Head of caudate nucleus (tissue), 42 donors: ENCODE results near the gene NUP155.
A peak's percentile ranks its signal among the peaks of the same experiment; 100 is the strongest.
"Not testable (repeated sequence)": the region's sequence is repeated elsewhere in the genome, so short reads cannot be mapped to it uniquely, and the experiment has no call there.

ENCODE experiments used
- DNase-seq, 42 donors: peaks; one replicate each; pipeline versions ENCODE4 v3.0.0 to v3.0.0-alpha.2; 2020 to 2021; ENCODE audit warnings: mixed read lengths in 7 of 42
- intact Hi-C: fragments of 100-400 bp; cut with DNase I; formaldehyde crosslinking; loops from one replicate; pipeline ENCODE4 v1.15.0; 2022

Gene NUP155

GRCh38 chr5:37304888-37305287 lies 66.0 kb downstream of the NUP155 start:
- intact Hi-C loops: no loop called here
- no peak for DNase-seq

- DNase-seq, intact Hi-C loops: not testable (repeated sequence)
Measured at GRCh38 chr5:37296313-37296712, 74.6 kb downstream of the NUP155 start.

- intact Hi-C loops: no loop called here
- no peak for DNase-seq
Measured at GRCh38 chr5:37283214-37283820, 87.6 kb downstream of the NUP155 start.

- intact Hi-C loops: no loop called here
- DNase-seq: no peak
Measured at GRCh38 chr5:37275511-37275910, 95.4 kb downstream of the NUP155 start.

- intact Hi-C loops: no loop called here
- no peak for DNase-seq
Measured at GRCh38 chr5:37272511-37272910, 98.4 kb downstream of the NUP155 start.

- intact Hi-C loops, DNase-seq: not testable (repeated sequence)
Measured at GRCh38 chr5:37268100-37268499, 102.8 kb downstream of the NUP155 start.

GRCh38 chr5:37255774-37256358 lies 115.0 kb downstream of the NUP155 start:
- intact Hi-C loops: no loop called here
- no peak for DNase-seq

- intact Hi-C loops: no loop called here
- DNase-seq: no peak
Measured at GRCh38 chr5:37254581-37254980, 116.3 kb downstream of the NUP155 start.

GRCh38 chr5:37251665-37252064 lies 119.2 kb downstream of the NUP155 start:
- intact Hi-C loops: no loop called here
- no peak for DNase-seq

- DNase-seq: peak in 10 of 42 donors; percentile 7 to 43 (median 30)
- intact Hi-C loops: no loop called here
Measured at GRCh38 chr5:37249815-37250164, 121.1 kb downstream of the NUP155 start.

- intact Hi-C loops: no loop called here
- peak; percentile 29 to 90 (median 79) for DNase-seq
Measured at GRCh38 chr5:37248970-37249814, 121.7 kb downstream of the NUP155 start, which contains the start of gene CPLANE1. CPLANE1 (minus strand) TSS chr5:37249376; CDS start chr5:37247698, 1,678 bp downstream.

GRCh38 chr5:37248421-37248969 lies 122.4 kb downstream of the NUP155 start:
- DNase-seq: peak in 6 of 42 donors; percentile 6 to 21 (median 13)
- intact Hi-C loops: no loop called here

GRCh38 chr5:37247496-37247895 lies 123.4 kb downstream of the NUP155 start:
- intact Hi-C loops: no loop called here
- DNase-seq: no peak

- intact Hi-C loops: no loop called here
- no peak for DNase-seq
Measured at GRCh38 chr5:37247036-37247435, 123.9 kb downstream of the NUP155 start.
